ENCODE measurements around the gene MUC12.
"Not testable (repeated sequence)": the region's sequence is repeated elsewhere in the genome, so short reads cannot be mapped to it uniquely, and the experiment has no call there.

MUC12 gene

GRCh38 chr7:100969066-100969615 lies at the start of gene MUC12:
MUC12 (plus strand) TSS chr7:100969565; CDS start chr7:100969623, 58 bp downstream.
- DNase-seq (ENCODE audit: low read depth in 3 of 3, low spot score in 1 of 3): no peak

- not testable (repeated sequence) for DNase-seq (ENCODE audit: low read depth in 3 of 3, low spot score in 1 of 3)
Measured at GRCh38 chr7:100919779-100920437, 49.5 kb upstream of the MUC12 start.

GRCh38 chr7:100921039-100921438 lies 48.3 kb upstream of the MUC12 start:
- DNase-seq (ENCODE audit: low read depth in 3 of 3, low spot score in 1 of 3): no peak

- not testable (repeated sequence) for DNase-seq (ENCODE audit: low read depth in 3 of 3, low spot score in 1 of 3)
Measured at GRCh38 chr7:100923616-100924015, 45.7 kb upstream of the MUC12 start.

- DNase-seq (ENCODE audit: low read depth in 3 of 3, low spot score in 1 of 3): no peak
Measured at GRCh38 chr7:100929808-100930174, 39.6 kb upstream of the MUC12 start.

- no peak for DNase-seq (ENCODE audit: low read depth in 3 of 3, low spot score in 1 of 3)
Measured at GRCh38 chr7:100933734-100934133, 35.6 kb upstream of the MUC12 start.

- not testable (repeated sequence) for DNase-seq (ENCODE audit: low read depth in 3 of 3, low spot score in 1 of 3)
Measured at GRCh38 chr7:100935381-100935780, 34.0 kb upstream of the MUC12 start.

GRCh38 chr7:100936167-100936566 lies 33.2 kb upstream of the MUC12 start:
- DNase-seq (ENCODE audit: low read depth in 3 of 3, low spot score in 1 of 3): not testable (repeated sequence)

- no peak for DNase-seq (ENCODE audit: low read depth in 3 of 3, low spot score in 1 of 3)
Measured at GRCh38 chr7:100942045-100942774, 27.2 kb upstream of the MUC12 start.

- DNase-seq (ENCODE audit: low read depth in 3 of 3, low spot score in 1 of 3): no peak
Measured at GRCh38 chr7:100943693-100944092, 25.7 kb upstream of the MUC12 start.

- no peak for DNase-seq (ENCODE audit: low read depth in 3 of 3, low spot score in 1 of 3)
Measured at GRCh38 chr7:100944138-100944537, 25.2 kb upstream of the MUC12 start.

GRCh38 chr7:100946111-100946510 lies 23.3 kb upstream of the MUC12 start:
- no peak for DNase-seq (ENCODE audit: low read depth in 3 of 3, low spot score in 1 of 3)

GRCh38 chr7:100946766-100947365 lies 22.5 kb upstream of the MUC12 start:
- DNase-seq (ENCODE audit: low read depth in 3 of 3, low spot score in 1 of 3): no peak

GRCh38 chr7:100947792-100948191 lies 21.6 kb upstream of the MUC12 start:
- no peak for DNase-seq (ENCODE audit: low read depth in 3 of 3, low spot score in 1 of 3)

- no peak for DNase-seq (ENCODE audit: low read depth in 3 of 3, low spot score in 1 of 3)
Measured at GRCh38 chr7:100949227-100949932, 20.0 kb upstream of the MUC12 start, which contains the start of gene MUC3A. MUC3A (plus strand) TSS chr7:100949534; CDS start chr7:100949625, 91 bp downstream.

GRCh38 chr7:100949933-100950443 lies 19.4 kb upstream of the MUC12 start:
- no peak for DNase-seq (ENCODE audit: low read depth in 3 of 3, low spot score in 1 of 3)

- DNase-seq (ENCODE audit: low read depth in 3 of 3, low spot score in 1 of 3): no peak
Measured at GRCh38 chr7:100951172-100951571, 18.2 kb upstream of the MUC12 start.

- DNase-seq (ENCODE audit: low read depth in 3 of 3, low spot score in 1 of 3): no peak
Measured at GRCh38 chr7:100951888-100952560, 17.3 kb upstream of the MUC12 start.

GRCh38 chr7:100952641-100953040 lies 16.7 kb upstream of the MUC12 start:
- DNase-seq (ENCODE audit: low read depth in 3 of 3, low spot score in 1 of 3): no peak

- no peak for DNase-seq (ENCODE audit: low read depth in 3 of 3, low spot score in 1 of 3)
Measured at GRCh38 chr7:100957832-100958421, 11.4 kb upstream of the MUC12 start.
